ENCODE results near the gene QSOX1.
"Not testable (repeated sequence)": the region's sequence is repeated elsewhere in the genome, so short reads cannot be mapped to it uniquely, and the experiment has no call there.

QSOX1 gene

GRCh38 chr1:180192172-180192571, 37.5 kb downstream of the QSOX1 start:
- no peak for DNase-seq

GRCh38 chr1:180193141-180194047, 38.7 kb downstream of the QSOX1 start:
- no peak for DNase-seq

GRCh38 chr1:180194048-180194425, 39.4 kb downstream of the QSOX1 start:
- DNase-seq: no peak

- DNase-seq: no peak
Observed at GRCh38 chr1:180194546-180195207, 40.0 kb downstream of the QSOX1 start.

GRCh38 chr1:180195401-180195800, 40.7 kb downstream of the QSOX1 start:
- DNase-seq: no peak

- DNase-seq: no peak
Observed at GRCh38 chr1:180195916-180196315, 41.2 kb downstream of the QSOX1 start.

GRCh38 chr1:180196436-180197003, 41.9 kb downstream of the QSOX1 start:
- DNase-seq: no peak

GRCh38 chr1:180197231-180197630, 42.6 kb downstream of the QSOX1 start:
- DNase-seq: no peak

- no peak for DNase-seq
Observed at GRCh38 chr1:180198196-180198595, 43.5 kb downstream of the QSOX1 start.

GRCh38 chr1:180198611-180199010, 43.9 kb downstream of the QSOX1 start:
- no peak for DNase-seq

- DNase-seq: no peak
Observed at GRCh38 chr1:180199018-180199417, 44.3 kb downstream of the QSOX1 start.

GRCh38 chr1:180201451-180202200, 47.0 kb downstream of the QSOX1 start:
- DNase-seq: no peak

- DNase-seq: not testable (repeated sequence)
Observed at GRCh38 chr1:180202588-180202987, 47.9 kb downstream of the QSOX1 start.

GRCh38 chr1:180204231-180204630, 49.6 kb downstream of the QSOX1 start:
- DNase-seq: no peak

- DNase-seq: no peak
Observed at GRCh38 chr1:180206581-180206980, 51.9 kb downstream of the QSOX1 start.

GRCh38 chr1:180208264-180208663, 53.6 kb downstream of the QSOX1 start:
- DNase-seq: no peak

GRCh38 chr1:180210008-180210620, 55.4 kb downstream of the QSOX1 start:
- DNase-seq: no peak

- no peak for DNase-seq
Observed at GRCh38 chr1:180211156-180211859, 56.6 kb downstream of the QSOX1 start.

- no peak for DNase-seq
Observed at GRCh38 chr1:180211860-180212229, 57.2 kb downstream of the QSOX1 start.

- no peak for DNase-seq
Observed at GRCh38 chr1:180213401-180214170, 58.9 kb downstream of the QSOX1 start.
